A673 (cell line): ENCODE results near the gene FAM20A.

Source experiments
- EZH2 ChIP-seq: fragments of 200-600 bp; sonication (generic); IDR thresholded peaks from 2 replicates; pipeline ENCODE4 v1.6.1; 2017; ENCODE audit warnings: borderline replicate concordance, low read depth, mild to moderate bottlenecking, mixed read lengths, antibody characterized with exemption, low read length; ENCODE audit not compliant: poor library complexity, severe bottlenecking
- TF ChIP-seq, protein P1 (sequence below): fragments of 300-800, 200-600 bp; sonication (generic); conservative IDR thresholded peaks from 2 replicates; pipeline ENCODE4 v1.5.1; 2017; ENCODE audit warnings: low read depth, mild to moderate bottlenecking, antibody characterized with exemption, low read length, moderate library complexity, mixed read lengths

DNA sequence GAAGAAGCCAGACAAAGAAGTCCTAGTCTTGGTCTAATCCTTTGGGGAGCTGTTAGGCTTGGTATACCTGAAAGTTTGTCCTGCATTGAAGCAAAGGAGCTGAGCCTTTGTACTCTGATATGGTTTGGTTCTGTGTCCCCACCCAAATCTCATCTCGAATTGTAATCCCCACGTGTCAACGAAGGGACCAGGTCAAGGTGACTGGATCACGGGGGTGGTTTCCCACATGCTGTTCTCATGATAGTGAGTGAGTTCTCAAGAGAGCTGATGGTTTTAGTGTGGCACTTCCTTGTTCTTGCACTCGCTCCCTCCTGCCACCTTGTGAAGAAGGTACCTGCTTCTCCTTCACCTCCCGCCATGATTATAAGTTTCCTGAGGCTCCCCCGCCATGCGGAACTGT, 33.6 kb downstream of the FAM20A start:
- TF ChIP-seq, protein P1, sequence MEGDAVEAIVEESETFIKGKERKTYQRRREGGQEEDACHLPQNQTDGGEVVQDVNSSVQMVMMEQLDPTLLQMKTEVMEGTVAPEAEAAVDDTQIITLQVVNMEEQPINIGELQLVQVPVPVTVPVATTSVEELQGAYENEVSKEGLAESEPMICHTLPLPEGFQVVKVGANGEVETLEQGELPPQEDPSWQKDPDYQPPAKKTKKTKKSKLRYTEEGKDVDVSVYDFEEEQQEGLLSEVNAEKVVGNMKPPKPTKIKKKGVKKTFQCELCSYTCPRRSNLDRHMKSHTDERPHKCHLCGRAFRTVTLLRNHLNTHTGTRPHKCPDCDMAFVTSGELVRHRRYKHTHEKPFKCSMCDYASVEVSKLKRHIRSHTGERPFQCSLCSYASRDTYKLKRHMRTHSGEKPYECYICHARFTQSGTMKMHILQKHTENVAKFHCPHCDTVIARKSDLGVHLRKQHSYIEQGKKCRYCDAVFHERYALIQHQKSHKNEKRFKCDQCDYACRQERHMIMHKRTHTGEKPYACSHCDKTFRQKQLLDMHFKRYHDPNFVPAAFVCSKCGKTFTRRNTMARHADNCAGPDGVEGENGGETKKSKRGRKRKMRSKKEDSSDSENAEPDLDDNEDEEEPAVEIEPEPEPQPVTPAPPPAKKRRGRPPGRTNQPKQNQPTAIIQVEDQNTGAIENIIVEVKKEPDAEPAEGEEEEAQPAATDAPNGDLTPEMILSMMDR: no peak
- TF ChIP-seq EZH2: no peak
